HuH-7 (cell line): ENCODE measurements around the gene KLHL1.

ENCODE experiments used
- DNase-seq: peaks from one replicate; pipeline ENCODE4 v3.0.0; 2011; ENCODE audit warnings: low spot score

The KLHL1 gene

DNA sequence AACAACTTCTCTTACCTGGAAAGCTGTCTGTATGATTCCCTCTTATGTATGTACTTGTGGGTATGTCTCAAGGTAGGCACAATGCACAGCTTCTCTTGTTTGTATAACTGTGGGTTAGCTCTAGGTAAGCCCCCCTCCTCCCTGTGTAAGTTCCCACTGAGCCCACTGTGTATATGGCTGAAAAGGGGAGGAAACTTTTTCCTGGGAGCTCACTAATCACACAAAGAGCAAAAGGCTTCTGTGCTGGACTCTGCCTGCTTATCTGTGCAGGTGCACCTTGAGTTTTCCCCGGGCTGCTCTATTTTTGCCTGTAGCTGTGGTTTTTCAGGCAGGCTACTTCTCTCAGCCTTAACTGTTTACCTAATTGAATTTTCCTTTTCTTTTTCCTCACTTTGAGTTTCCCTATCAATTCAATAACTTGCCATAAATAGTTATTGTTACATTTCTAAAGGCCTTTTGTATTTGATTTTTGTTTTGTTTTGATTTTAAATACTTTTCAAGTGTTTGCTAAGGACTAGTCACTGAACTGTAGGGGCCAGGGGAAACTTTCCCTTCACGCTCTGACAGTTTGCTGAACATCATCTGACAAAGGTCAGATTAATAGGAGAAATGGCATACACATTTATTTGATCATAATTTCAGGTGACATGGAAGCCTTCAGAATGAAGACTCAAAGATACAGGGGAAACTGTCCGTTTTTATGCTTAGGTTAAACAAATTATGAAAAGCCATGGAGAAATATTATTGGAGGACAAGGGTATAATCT is 424.1 kb downstream of the KLHL1 start:
- no peak for DNase-seq

DNA sequence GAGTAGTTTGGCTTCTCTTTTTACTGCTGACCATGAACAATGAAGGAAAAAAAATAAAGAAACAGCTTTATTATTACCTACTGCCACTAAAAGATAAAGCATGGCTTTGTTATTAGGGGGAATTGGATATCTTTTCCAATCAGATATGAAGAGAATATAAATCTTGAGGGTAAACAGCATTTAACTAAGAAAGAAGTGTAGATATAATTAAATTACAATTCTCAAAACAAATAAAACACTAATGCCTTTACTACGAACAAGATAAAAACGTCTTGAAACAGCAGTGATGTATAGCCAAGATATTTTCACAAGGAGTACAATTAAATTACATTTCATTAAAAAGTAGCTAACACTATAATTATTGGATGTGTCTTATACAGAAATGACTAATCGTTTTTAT is 426.5 kb downstream of the KLHL1 start:
- DNase-seq = no peak

DNA sequence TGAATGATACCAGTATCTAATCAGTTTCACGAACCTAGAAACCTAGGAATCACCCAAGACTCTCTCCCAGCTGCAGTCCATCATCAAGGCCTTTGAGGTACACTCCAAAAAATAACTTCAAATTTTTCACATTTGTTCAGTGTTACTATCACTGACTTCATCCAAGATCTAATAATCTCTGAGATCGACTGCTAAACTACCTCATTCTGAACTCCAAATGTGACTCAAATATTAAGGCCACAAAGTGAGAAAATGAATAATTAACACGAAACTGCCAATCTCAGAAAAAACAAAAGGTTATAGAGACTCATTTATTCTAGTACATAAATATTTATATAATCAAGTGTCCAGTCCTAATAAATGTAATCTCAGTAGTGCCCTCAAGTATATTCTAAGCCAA is 430.9 kb downstream of the KLHL1 start:
- DNase-seq = no peak

DNA sequence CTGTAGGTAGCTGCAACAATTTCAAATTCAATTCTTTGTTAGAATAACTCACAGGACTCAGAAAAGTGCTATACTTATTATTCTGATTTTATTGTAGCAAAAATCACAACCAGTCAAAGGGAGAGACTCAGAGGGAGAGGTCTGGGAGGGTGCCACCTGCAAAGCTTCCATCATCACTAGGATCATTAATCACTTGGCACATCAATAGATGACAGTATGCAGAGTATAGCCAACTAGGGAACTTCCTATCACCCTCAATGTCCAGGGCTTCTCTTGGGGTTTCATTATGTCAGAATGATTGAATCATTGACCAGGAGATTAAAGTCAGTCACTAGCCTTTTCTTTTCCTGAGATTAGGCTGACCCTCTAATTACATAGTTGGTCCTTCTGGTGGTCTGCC is 432.0 kb downstream of the KLHL1 start:
- DNase-seq = no peak

DNA sequence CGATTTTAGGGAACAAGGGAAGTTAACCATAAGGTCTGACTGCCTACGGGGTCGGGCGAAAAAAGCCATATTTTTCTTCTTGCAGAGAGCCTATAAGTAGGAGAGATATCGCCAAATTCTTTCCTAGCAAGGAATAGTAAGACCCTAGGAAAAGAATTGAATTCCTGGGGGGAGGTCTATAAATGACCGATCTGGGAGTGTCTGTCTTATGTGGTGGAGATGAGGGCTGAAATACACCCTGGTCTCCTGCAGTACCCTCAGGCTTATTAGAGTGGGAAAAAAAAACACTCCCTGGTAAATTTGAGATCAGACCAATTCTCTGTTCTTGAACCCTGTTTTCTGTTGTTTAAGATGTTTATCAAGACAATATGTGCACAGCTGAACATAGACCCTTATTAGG is 448.1 kb downstream of the KLHL1 start:
- no peak for DNase-seq

DNA sequence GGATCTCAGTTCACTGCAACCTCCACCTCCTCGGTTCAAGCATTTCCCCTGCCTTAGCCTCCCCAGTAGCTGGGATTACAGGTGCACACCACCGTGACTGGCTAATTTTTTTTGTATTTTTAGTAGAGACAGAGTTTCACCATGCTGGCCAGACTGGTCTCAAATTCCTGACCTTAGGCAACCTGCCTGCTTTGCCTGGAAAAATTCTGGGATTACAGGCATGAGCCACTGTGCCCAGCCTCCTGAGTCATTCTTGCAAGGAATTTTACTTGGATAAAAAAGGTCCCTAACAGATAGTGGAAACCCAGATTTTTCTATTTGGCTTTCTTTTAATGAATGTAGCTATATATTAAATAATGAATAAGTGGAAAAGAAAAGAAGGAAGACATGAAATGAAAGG is 450.6 kb downstream of the KLHL1 start:
- DNase-seq = no peak

DNA sequence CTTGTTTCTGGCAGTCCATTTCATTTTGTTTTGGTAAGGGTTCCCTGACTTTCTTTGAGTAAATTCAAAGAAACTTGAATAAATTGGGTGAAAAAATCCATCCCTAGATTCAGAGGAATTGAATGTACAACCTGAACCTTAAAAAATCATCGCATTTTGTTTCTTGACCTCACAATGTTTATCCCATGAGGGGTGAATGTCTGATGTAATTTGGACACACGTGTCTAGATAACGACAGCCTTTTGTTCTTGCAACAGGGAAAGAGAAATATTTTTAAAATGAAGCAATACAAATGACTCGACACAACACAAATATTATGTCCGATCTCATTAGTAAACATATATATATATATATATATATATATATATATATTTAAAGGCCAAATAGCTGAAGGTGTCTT is 453.9 kb downstream of the KLHL1 start:
- DNase-seq = no peak
